Middle frontal gyrus (tissue), 1 donor: ENCODE results near the gene NGFR.

Experiments
- DNase-seq: peaks from one replicate; pipeline ENCODE4 v3.0.0-alpha.2; 2015; ENCODE audit warnings: low spot score; ENCODE audit errors: extremely low spot score

The NGFR gene

GRCh38 chr17:49494986-49495841 lies at the start of gene NGFR:
NGFR (plus strand) TSS chr17:49495293; CDS start chr17:49495418, 125 bp downstream.
- DNase-seq: no peak

DNA sequence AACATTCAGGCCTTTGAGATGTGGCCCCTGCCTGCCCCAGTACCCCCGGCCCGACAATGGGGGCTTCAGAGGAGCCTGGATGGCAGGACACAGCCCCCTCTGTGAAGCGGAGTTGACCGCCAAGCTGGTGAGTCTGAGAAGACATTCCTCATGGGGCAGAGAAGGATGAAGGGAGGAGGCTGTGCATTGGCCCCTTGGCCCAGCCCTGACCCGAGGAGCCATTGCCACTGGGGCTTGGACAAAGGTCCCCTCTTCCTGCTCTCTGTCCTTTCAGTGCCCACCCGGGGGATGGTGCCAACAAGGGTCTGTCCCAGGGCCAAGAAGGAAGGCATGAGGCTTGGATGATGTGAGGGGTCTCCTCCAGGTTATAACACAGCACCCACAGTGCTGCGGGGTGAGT lies 49.5 kb upstream of the NGFR start:
- no peak for DNase-seq

- no peak for DNase-seq
Observed at GRCh38 chr17:49447628-49448302, 47.3 kb upstream of the NGFR start.

DNA sequence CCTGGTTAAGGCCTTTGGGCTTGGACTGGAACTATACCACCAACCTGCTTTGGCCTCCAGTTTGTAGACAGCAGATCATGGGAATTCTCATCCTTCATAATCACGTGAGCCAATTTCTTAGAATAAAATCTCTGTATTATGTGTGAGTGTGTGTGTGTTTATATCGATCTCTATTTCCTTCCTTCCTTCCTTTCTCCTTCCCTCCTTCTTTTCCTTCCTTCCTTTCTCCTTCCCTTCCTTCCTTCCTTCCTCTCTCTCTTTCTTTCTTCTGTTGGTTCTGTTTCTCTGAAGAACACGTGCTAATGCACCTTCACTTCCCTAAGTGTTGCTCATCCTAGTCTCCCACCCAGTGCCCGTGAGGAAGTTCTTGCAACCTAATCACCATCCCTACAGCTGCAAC lies 44.9 kb upstream of the NGFR start:
- no peak for DNase-seq

DNA sequence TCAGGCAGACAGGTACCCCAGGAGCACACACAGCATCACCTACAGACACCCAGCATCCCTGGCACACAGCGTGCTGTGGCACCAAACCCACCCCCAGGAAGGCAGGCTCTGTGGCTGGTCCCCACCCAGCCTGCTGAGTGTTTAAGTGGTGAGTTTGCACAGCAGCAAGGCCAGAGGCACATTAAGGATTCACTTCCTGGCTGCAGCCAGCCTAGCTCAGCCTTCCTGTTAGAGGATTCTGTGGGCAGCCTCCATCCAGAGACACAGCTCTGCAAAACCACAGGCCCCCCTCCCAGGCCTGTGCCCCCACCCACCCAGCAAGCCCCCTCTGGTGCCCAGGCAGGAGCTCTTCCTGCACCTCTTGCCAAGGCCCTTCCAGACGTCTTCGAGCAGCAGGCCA lies 44.4 kb upstream of the NGFR start:
- DNase-seq: no peak

- DNase-seq: no peak
Observed at GRCh38 chr17:49452201-49452600, 42.9 kb upstream of the NGFR start.

DNA sequence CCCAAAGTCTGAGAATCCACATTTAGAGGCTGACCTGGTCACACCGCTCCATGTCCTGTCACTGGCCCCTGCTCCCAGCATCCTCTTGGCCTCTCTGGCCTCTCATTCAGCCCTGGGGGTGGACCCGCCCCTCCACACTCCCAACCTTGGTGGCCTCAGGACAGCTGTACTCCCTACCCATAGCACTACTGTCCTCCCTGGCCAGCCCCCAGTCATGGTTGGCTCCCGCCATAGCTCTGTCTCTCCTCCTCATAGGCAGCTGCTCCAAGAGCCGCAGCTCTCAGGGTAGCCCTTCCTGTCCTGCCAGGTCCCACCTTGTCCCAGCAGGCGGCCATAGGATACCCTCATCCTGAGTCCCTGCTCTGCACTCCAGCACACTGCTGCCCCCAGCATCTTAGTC lies 42.4 kb upstream of the NGFR start:
- no peak for DNase-seq

DNA sequence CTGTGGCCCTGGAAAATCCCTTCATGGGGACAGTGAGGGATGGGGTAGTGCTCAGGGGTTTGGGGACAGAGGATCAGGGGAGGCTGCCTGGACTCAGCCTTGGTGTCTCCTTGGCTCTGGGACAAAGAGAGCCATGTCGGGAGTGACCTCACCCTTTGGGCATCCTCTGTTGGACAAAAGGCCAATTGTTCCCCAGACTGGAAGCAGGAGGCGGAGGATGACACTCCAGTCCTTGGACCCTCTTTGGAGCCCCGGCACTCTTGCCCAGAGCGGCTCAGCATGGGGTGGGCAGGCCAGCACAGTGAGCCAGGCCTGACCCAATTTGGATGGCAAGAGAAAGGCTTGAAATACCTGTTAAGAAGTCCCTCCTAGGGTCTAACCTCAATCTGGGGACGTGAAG lies 41.0 kb upstream of the NGFR start:
- no peak for DNase-seq

DNA sequence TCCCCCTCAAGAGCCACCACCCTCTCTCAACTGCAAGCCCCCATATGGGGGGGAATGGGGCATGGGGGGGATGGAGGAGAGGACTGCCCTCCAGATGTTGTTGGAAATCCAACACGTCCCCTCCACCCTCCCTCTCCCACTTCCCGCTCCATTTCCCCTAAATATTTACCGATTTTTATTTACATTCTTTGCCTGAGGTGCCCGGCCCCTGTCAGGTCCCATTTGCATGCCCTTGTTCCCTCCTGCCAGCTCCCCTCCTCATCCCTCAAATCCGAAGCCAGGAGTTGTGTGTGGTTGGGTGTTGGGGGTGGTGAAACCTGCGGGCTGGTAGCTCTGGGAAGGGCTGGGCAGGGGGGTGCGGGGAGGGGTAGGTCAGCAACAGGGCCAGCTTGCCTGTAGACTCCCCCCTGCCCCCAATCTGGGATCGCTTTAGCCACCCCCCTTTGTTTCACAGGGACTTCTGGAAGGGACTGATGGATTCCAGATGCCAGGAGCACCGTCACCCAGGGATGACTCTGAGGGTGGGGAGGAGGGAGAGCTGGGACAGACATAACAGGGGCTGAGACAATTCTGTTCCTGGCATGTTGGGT lies 39.7 kb upstream of the NGFR start:
- DNase-seq: no peak

- DNase-seq: no peak
Observed at GRCh38 chr17:49456183-49456965, 38.7 kb upstream of the NGFR start.

GRCh38 chr17:49457564-49458535 lies 37.2 kb upstream of the NGFR start:
- no peak for DNase-seq

- DNase-seq: no peak
Observed at GRCh38 chr17:49459401-49459984, 35.6 kb upstream of the NGFR start.

DNA sequence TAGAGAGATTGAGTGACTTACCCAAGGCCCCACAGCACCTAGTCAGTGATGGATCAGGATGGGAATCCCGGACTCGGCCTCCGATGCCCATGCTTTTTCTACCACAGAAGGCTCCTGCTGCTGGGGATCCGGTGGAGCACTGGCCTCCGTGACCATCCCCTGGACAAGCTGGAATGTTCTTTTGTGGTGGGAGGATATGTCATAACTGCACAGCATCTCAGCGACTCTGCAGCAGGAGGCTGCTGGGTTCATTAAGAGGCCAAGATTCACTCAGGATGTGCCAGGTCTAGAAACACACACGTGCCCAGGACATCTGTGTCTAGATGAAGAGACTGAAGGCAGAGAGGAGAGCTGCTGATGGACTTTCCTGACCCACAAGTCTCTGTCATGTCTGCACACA lies 34.7 kb upstream of the NGFR start:
- DNase-seq: no peak

GRCh38 chr17:49461580-49461979 lies 33.5 kb upstream of the NGFR start:
- DNase-seq: no peak

DNA sequence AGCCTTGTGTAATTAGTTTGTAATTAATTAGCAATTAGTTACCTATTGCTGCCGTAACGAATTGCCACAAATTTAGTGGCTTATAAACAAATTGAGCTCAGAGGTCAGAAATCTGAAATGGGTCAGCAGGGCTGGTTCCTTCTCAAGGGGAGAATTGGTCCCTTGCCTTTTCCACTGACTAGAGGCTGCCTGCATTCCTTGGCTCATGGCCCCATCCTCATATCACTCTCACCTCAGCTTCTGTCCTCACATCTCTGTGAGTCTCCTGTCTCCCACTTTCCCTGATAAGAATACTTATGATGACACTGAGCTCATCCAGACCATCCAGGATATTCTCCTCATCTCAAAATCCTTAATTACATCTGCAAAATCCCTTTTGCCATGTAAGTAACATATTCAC lies 31.0 kb upstream of the NGFR start:
- DNase-seq: no peak

- no peak for DNase-seq
Observed at GRCh38 chr17:49465331-49465903, 29.7 kb upstream of the NGFR start.

DNA sequence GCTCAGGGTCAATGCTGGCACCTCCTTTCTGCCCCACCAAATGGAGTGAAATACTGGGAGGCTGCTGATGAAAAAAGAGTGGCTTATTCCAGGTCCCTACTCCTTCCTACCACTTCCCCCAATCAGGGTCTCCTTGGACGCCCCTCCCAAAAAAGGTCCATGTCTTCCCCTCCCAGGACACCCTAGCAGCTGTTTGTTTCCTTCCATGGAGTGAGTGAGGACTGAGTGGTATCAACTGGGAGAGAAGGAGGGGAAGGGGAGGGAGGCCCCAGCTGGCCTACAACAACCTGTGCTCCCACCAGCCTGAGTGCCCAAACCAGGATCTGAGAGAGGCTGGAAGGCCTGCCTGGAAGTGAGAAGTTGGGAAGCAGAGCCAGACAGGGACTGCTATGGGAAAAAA lies 28.7 kb upstream of the NGFR start:
- DNase-seq: no peak

DNA sequence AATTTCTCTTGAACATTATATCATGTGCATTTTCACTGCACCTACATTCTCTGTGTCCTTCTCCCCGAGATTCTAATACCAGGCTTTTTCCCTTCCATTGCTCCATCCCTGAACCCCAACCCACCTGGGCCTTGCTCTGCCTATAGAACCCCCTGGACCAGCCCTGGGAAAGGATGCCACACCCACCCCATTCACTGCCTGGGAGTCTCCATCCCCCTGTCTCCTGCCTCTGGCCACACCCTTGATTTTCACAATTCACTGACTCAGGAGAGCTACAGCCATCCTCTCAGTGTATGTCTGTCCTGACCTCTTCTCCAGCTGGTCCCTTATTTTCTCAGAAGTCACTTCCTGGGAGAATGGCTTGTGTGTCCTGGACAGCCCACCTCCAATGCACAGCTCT lies 27.9 kb upstream of the NGFR start:
- DNase-seq: no peak

- DNase-seq: no peak
Observed at GRCh38 chr17:49468811-49469385, 26.2 kb upstream of the NGFR start.
